Right lung (tissue), 5 donors: ENCODE measurements around the gene CIDEC. TPM values are rescaled to one million over a fixed set of nuclear protein-coding genes. Genes with fewer than 3 reads are reported as not detected.
"Not testable (repeated sequence)": the region's sequence is repeated elsewhere in the genome, so short reads cannot be mapped to it uniquely, and the experiment has no call there.

Experiments used
- DNase-seq, 2 donors: peaks; one replicate each; pipeline ENCODE4 v3.0.0-alpha.2; 2013
- polyA plus RNA-seq, 5 donors: library from polyadenylated mRNA; unstranded; fragments of 120-200 nt; gene quantifications; one replicate each; pipeline versions ENCODE4 v1.2.1 to v1.2.3, GENCODE V29; 2013; ENCODE audit warnings: inconsistent platforms in 1 of 5, low replicate concordance in 1 of 5; ENCODE audit not compliant: insufficient read length in 5 of 5, insufficient read depth in 1 of 5

The CIDEC gene
- polyA plus RNA-seq, 5 donors, result 0.10 to 0.30 (median 0.21) TPM; not detected in 2

DNA sequence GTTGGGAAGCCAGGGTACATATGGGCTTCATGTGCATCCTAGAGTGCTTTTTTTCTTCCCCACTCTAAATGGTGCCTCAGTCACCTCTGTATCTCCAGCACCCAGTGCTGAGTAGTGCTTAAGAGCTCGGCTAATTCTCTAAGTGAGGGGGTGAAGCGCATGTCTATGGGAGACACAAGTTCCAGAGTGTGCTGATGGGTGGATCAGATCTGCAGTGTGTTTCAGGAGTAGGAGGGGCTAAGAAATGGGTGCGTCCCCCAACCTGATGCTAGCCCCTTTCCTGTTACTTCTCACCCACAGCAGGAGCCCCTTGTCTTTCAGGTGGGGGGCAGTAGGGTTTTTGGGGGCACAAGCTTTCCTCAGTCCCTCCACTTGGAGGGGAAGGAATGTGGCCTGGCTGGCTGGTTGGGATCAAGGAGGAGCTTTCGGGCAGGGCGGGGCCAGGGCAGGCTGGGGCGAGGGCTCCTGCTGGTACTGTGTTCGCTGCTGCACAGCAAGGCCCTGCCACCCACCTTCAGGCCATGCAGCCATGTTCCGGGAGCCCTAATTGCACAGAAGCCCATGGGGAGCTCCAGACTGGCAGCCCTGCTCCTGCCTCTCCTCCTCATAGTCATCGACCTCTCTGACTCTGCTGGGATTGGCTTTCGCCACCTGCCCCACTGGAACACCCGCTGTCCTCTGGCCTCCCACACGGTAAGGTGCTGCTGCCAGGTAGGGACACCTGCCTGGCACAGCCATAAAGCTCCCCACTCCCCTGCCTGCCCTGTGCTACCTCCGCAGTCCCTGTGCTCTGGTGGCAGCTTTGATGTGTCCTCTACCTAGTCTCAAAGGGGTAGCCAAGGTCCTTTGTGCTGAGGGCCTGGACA, 22.6 kb upstream of the CIDEC start, which contains the start of gene IL17RE:
Gene IL17RE, plus strand, starts transcription at position 477 of the 866 bp plus-strand sequence. Its CDS starts 85 bp downstream, at position 562.
- DNase-seq, result no peak

DNA sequence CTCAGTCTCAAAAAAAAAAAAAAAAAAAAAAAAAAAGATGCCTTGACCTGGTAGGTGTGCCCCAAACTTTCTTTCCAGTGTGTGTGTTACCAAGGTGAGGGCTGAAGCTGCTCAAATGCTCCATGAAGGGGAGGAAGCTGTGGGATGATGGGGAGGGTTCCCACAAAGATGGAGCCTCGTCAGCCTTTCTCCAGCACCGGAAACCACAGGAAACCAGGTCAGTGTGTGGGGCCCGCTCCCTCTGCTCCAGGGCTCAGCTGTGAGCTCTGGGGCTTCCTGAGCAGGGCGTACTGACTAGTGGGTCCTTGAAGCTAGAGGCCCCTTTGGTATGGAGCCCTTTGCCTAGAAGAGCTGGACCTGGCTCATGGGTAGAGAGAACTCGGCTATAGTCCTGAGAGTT, 21.9 kb upstream of the CIDEC start:
- no peak for DNase-seq

DNA sequence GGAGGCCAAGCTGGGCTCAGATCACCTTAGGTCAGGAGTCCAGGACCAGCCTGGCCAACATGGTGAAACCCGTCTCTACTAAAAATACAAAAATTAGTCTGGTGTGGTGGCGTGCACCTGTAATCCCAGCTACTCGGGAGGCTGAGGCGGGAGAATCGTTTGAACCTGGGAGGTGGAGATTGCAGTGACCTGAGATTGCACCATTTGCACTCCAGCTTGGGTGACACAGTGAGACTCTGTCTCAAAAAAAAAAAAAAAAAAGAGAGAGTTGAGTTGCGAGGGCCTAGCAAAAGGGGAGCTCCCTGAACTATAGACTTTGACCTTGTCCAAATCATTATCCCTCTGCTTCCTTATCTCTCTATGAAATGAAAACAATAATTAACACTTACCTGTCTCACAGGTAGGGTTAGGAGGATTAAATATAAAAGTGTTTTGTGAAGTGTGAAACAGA, 20.9 kb upstream of the CIDEC start:
- DNase-seq, result not testable (repeated sequence)

DNA sequence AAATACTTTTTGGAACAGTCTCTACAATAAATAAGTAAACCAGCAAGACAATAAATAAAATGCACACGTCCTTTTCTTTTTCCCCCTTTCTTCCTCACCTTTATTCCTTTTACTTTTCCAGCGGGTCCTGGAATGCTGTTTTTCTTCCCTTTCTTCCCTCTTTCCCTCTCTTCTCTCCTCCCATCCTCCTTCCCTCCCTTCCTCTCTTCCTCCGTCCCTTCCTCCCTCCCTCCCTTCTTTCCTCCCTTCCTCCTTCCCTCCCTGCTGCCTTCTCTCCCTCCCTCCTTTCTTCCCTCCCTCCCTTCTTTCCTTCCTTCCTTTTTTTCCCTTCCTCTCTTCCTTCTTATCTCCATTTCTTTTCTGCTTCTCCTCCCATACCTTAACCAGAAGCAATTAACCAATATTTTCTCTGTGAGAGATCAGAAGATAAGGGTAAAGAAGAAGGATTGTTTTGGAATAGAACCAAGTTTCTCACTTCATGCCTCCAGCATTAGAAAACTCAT, 19.3 kb upstream of the CIDEC start:
- DNase-seq, result no peak

DNA sequence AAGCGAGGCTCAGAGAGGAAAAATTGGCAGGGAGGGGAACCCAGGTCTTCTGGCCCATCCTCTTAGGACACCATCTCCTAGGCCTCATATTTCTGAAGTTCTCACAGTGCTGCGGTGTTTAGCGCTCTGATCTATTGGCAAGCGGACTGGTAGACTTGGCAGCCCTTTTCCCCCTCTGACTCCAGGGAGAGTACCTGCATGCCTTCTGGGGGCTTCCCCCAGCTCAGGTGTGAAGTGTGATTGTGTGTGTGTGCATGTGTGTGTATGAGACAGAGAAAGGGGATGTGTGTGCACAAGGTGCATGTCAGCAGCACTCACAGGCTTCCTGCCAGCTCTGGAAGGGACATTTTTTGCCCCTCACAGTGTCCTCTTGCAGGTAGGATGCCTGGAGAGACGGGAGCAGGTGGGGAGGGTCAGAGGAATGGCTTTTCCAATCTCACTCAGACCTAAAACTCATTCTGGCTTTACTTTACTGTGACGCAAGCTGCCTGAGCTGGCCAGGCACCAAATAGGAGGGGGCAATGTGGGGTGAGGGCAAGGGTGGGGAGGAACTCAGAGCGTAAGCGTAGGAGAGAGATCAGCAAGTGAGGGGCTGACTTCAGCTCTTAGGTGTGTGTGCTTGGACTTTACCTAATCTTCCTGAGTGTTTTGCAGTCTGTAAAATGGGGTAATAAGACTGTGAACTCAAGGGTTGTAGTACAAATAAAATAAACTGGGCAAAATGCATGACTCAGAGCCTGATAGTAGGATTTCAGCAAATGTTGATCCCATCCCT, 18.6 kb upstream of the CIDEC start:
- DNase-seq, result no peak

DNA sequence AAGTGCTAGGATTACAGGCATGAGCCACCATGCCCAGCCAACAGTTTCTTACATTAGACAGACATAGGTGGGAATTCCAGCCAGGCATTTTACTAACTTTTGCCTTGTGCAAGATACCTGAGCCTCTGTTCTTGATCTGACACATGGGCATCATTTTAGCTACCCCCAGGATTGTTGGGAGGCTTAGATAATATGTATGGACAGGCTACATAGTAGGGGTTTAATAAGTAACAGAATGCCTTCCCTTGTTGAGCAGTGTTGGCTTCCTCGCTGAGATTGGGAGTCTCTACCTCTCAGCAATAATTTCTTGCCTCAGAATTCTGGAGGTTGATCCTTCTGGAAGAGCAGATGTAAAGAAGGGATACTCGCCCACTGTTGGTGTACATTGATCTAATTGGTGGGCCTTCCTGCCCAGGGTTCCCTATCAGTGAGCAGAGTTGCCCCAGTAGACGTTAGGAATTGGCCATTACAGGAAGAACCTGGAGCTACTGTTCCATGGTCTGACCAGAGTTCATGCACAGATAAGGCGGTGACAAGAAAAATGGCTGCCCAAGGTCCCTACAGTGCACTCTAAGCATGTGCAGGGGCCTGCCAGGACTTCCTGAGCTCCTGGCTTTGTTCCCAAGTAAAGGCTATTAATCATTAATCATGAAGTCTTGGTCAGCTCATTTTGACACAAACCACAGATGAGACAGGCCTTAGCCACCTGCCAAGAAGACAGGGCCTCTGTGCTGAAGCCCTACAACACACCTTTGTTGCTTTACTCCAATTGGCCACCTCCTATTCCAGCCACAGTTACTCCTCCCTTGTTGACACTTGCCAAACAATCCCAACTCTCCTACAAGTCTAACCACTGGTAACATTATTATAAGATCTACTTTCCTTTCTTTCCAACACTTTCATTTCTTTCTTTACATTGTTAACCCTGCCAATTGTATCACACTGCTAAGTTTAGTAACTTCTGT, 17.6 kb upstream of the CIDEC start:
- DNase-seq, result peak in 1 of 2 donors; percentile 67

DNA sequence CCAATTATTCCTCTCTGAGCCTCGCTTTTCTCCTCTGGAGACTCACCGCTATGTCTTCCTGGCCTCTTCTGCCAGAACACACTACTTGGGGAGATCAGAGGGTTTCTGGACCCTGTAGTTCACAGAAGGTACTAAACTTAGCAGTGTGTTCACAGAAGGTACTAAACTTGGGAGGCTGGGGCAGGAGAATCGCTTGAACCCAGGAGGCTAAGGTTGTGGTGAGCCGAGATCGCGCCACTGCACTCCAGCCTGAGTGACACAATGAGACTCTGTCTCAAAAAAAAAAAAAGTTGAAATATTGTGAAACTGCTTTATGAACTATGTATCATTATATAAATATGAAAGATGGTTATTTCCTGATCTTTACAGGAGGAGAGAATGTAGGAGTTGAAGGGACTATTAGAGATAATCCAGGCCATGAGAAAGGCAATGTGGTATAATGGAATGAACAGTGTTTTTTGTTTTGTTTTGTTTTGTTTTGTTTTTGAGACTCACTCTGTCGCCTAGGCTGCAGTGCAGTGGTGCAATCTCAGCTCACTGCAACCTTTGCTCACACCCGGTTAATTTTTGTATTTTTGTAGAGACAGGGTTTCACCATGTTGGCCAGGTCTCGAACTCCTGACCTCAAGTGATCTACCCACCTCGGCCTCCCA, 16.8 kb upstream of the CIDEC start:
- not testable (repeated sequence) for DNase-seq

DNA sequence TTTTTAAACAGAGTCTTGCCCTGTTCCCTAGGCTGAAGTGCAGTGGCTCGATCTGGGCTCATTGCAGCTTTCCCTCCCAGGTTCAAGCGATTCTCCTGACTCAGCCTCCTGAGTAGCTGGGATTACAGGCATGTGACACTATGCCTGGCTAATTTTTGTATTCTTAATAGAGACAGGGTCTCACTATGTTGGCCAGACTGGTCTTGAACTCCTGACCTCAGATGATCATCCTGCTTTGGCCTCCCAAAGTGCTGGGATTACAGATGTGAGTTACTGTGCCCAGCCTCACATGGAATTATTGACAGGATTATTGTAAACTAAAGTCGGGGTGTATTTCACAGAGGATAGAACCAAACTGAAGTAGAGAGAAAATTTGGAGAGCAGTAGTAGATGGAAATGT, 15.7 kb upstream of the CIDEC start:
- DNase-seq, result not testable (repeated sequence)

DNA sequence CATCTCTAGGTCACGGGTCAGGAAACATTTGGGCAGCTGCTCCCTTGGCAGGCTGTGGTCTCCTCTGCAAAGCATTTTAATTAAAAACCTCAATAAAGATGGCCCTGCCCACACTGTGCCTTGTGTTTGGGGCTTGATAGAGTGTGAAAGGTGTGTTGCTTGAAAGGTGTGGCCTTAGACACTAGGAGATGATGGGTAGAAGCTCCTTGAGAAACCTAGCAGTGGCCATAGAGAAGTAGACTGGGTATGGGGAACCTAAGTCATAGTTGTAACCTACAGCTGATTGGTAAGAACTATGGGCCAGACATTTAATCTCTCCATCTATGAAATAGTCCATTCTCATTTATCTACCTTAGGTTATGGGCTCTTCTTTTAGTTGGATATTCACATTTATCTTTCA, 13.7 kb upstream of the CIDEC start:
- DNase-seq, result no peak

DNA sequence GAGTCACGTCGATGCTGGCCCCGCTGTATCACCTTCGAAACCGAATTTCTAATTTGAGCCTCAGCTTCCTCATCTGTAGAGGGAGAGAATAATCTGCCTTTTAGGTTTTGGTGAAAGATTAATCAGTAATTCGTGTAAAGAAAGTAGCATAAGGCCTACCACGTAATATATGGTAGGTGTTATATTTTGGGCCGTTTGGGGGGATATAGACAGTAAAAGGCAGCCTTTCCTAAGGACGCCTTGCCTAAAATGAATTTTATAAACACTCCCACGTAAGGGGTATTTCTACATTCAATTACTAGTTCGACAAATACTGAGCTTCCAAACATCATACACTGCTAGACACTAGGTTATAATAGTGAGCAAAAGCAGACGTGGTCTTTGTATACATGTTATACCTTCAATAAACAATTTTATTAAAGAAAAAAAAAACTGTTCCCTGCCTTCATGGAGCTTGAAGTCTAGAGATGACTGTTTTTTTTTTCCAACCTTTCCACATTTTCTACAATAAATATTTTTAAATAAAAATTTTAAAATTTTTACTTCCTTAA, 11.1 kb upstream of the CIDEC start:
- DNase-seq, result no peak

DNA sequence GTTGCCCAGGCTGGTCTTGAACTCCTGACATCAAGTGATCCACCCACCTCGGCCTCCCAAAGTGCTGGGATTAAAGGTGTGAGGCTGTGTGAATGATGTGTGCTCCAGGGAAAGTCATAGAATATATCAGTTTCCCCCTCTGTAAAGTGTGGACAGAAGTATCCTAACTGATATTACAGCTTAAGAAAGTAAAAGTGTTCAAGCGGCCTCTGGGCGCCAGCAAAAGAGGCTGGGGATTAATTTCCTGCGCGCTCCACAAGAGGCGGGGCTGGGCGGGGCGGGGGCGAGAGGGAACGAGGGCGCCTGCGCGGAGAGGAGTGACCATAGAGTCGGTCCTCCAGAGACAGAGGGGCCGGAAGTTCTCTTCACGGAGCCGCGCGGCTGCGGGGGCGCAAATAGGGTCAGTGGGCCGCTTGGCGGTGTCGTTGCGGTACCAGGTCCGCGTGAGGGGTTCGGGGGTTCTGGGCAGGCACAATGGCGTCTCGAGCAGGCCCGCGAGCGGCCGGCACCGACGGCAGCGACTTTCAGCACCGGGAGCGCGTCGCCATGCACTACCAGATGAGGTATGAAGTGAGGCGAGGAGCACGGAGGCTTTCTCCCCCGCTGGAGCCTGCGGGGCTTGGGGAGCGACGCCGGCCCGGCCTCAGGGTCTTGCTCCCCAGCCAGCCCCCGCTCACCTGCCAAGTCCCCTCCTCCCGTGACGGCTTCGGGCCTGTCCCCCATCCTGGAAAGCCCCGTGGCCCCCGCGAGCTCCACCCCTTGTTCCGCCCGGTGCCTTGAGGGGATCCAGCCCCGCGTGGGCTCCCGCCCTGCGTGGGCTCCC, 10.4 kb upstream of the CIDEC start, which contains the start of gene JAGN1:
Gene JAGN1, plus strand, starts transcription at position 362 of the 823 bp plus-strand sequence. Its CDS starts 113 bp downstream, at position 475.
- peak; percentile 89 to 90 for DNase-seq

DNA sequence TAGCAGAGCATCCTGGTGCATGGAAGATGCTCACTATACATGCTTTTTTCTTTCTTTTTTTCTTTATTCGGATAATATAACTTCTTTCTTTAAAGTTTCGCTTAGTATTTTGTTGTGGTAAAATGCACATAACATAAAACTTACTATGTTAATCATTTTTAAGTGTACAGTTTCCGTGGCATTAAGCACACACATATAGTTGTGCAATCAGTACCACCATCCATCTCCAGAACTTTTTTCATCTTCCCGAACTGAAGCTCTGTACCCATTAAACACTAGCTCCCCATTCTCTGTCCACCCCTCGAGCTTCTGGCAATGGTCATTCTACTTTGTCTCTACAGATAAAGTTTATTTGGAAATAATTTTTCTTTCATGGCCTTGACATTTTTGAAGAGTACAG, 9.4 kb upstream of the CIDEC start:
- DNase-seq, result no peak

DNA sequence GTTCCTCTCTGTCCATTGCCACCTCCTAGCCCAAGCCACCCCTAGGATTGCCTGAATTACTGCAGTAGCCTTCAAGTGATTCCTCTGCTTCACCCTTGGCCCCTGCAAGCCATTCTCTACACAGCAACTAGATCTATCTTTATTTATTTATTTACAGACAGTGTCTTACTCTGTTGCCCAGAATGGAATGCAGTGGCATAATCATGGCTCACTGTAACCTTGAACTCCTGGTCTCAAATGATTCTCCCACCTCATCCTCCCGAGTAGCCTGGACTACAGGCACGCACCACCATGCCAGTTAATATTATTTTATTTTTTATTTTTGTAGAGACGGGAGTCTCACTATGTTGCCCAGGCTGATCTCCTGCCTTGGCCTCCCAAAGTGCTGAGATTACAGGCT, 8.5 kb upstream of the CIDEC start:
- no peak for DNase-seq

DNA sequence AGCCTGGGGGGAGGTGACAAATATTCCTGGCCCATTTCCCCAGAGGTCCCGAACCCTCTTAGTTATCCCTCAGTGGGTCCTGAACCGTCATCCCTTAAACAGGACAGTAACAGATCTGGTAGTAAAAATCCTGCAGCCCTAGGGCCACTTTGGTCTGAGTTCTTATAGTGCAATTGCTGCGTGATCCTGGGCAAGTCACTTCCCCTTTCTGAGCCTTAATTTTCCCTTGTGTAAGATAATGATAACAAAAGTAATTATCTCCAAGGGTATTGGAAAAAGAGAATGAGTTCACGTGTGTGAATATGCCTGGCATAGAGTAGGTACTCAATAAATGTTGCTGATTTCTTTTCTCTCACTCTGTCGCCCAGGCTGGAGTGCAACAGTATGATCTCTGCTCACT, 7.4 kb upstream of the CIDEC start:
- DNase-seq, result no peak

DNA sequence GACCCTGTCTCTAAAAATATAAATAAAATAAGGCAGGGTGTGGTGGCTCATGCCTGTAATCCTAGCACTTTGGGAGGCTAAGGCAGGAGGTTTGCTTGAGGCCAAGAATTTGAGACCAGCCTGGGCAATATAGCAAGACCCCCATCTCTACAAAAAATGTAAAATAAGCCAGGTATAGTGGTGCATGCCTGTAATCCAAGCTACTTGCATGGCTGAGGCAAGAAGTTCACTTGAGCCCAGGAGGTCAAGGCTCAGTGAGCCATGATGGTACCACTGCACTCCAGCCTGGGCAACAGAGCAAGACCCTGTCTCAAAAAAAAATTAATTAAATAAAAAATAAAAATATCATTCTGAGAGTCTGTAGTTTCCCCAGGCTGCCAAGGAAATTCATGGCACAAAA, 6.3 kb upstream of the CIDEC start:
- no peak for DNase-seq

DNA sequence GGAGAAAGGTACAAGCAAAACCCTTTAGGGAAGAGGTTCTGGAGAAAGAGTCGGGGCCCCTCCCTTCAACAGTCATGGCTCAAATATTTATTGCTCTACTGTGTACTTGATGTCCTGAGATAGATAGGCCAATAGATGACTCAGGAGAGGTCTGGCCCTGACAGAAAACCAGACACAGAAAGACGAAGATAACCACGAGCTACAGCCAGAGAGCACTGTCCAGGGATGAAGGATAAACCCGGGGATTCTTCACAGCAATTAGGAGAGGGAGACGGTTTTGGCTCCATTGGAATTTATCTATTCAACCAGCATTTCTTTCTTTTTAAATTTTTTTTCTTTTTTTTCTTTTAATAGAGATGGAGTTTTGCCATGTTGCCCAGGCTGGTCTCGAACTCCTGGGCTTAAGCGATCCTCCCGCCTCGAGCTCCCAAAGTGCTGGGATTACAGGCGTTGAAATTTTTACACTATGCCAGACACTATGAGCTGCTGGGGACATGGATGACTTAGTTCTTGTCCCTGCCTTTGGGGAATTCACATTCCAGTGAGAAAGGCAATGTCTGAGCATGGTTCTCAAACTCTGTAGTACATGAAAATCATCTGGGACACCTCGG, 4.6 kb upstream of the CIDEC start:
- DNase-seq, result no peak

DNA sequence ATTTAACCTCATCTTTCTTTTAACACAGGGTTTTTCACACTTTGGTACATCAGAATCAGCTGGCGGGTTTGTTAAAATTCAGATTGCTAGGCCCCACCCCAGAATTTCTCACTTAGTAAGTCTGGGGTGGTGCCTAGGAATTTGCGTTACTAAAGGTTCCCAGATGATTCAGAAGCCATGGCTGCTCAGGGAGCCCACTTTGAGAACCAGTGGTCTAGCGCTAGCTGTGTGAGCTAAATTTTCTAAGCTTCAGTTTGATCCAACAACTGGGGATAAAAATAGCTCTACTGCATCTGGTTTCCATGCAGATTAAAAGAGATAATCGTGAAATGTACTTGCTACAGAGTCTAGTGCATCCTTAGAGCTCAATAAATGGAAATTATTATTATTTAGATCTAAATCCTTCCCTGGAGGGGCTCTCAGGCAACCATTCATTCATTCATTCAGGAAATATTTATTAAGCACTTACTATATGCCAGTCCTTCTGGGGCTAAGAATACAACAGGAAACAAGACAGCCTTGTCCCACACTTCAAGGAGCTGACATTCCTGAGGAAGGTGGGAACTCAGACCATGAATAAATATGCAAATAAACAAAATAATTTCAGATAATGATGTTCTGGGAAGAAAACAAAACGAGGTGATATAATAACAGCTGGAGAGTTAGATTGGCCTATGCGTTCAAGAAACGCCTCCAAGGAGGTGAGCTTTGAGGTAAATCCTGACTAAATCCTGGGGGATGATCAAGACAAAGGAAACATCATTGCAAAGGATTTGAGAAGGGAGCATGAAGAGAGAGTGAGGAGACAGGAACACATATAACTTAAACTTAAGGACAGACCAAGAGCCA, 3.9 kb upstream of the CIDEC start:
- no peak for DNase-seq

DNA sequence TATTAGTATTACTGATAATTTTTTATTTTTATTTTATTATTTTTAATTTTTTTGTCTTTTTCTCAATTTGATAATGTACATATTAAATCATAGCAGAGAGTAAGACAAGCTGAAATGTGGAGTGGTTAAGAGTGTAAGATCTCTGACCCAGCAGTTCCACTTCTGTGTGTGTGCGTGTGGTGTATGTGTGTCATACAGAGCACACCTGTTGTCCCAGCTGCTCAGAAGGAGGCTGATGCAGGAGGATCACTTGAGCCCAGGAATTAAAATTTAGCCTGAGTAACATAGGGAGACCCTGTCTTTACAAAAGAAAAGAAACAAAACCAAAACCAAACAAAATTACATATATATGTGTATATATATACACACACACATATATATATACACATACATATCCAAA, 1.4 kb upstream of the CIDEC start:
- no peak for DNase-seq
